NCI-H146 (cell line): ENCODE measurements around the gene LITAF.
"Not testable (repeated sequence)": the region's sequence is repeated elsewhere in the genome, so short reads cannot be mapped to it uniquely, and the experiment has no call there.

Experiments
- DNase-seq: peaks from one replicate; lab custom pipeline; 2025; lab: John Stamatoyannopoulos, UW

Gene LITAF

GRCh38 chr16:11515540-11516430, 70.9 kb downstream of the LITAF start:
- no peak for DNase-seq

DNA sequence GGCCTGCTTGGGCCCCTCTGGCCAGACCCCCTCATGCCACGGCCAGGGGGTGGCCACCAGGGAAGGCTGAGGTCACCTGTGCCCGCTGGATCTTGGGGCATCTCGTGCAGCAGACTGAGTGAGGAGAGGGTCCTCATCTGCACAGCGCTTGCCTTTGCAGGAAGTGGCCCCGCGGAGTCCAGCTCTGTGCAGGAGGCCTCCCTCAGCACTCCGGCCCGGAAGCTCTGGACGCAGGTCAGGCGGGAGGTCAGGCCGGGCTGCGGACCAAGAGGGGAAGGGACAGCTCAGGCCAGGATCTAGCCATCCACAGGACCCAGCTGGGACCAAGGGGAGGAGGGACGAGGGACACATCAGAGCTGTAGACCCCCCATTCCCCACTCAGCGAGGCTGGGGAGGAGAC, 72.4 kb downstream of the LITAF start:
- DNase-seq, result no peak

GRCh38 chr16:11513366-11513765, 73.4 kb downstream of the LITAF start:
- not testable (repeated sequence) for DNase-seq

- DNase-seq, result no peak
Measured at GRCh38 chr16:11511801-11512200, 74.9 kb downstream of the LITAF start.

GRCh38 chr16:11511328-11511727, 75.4 kb downstream of the LITAF start:
- DNase-seq, result no peak

DNA sequence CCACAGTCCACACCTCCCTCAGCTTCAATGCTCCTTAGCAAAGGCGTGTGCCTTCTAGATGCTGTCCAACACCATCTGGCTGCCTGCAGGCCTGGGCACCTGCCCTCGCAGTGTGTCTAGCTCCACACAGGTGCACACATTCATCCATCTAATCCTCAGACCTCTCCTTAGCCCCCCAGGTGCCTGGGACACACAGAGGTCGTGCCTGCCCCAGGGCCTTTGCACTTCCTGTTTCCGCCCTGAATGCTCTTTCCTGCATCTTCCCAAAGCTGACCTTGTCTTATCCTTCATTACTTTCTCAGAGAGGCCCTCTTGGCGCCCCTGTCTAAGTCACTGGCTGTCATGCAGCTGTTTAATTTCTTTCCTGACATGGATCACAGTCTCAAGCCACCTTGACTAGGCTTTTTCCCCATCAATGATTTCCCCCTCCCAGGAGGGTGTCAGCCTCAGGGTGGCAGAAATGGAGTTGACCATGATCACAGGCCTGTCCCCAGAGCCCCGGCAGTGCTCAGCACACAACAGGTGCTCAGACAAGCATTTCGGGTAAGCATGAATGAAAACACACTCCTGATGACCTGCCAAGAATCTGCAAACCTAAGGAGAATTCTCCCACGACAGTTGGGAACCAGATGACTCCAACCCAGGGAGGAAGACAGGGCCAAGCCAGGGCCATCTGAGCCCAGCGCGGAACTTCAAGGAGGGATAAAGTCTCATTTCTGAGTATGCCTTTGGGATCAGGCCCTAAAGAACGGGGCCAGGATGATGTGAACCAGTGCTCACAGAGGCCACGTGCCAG, 76.3 kb downstream of the LITAF start:
- DNase-seq, result no peak

DNA sequence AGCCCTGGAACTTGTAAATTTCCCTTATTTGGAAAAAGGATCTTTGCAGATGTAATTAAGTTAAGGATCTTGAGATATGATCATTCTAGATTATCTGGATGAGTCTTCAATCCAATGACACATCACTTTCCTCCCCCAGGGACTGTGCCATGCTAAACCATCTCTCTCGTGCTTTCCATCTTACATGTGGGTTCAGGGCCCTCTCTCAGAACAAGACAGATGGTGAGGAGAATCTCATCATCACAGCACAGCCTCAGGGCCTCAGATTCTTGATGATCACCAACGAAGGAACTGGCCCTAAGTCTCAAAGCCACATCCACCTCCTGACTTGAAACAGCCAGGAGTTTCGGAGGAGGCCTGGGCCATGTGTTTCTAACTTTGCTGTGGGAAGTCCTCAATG, 78.7 kb downstream of the LITAF start:
- DNase-seq, result no peak

GRCh38 chr16:11507350-11507749, 79.4 kb downstream of the LITAF start:
- DNase-seq, result no peak

DNA sequence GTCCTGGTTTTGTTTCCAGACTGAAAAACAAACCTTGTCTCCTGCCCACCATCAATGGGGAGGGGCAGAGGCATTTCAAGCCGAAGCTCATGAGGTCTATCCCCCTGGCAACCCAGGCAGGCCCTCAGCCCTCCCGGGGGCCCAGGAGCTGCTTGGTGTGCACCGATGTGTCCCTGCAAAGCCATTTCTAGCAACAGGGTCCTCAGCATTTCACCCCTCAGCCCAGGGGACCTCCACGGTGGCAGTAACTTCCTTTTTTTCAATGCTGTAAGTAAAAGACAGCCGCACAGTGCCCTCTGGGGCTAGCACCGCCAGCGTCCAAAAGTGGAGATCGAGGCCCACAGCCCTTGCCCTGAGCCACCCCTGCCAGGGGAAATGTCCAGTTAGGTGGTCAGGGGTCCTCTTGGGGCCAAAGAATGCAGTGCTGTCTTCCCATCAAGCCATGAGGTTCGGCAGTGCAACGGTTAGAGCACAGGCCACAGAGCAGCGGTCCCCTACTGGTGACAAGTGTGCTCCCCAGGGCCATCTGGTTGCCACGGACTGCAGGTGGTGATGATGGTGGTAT, 79.9 kb downstream of the LITAF start:
- DNase-seq, result no peak

- not testable (repeated sequence) for DNase-seq
Measured at GRCh38 chr16:11504261-11504660, 82.5 kb downstream of the LITAF start.

GRCh38 chr16:11503566-11503965, 83.2 kb downstream of the LITAF start:
- DNase-seq, result no peak

DNA sequence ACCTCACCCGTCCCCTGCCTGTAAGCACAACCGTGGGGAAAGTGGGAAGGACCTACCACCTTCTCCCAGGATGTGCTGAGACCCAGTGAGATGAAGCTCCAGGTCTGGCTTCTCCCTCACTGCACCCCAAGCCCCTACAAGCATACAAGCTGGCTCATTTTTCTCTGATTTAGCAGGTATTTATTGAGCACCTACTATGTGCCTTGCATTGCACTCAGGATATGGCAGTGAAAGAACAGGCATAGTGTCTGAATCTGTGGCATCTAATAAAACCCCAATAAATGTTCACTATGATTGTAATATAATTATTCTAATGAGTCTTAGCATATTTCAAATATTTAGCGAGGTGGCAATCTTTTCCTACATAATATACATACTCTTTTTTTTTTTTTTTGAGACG, 84.5 kb downstream of the LITAF start:
- no peak for DNase-seq

- DNase-seq, result no peak
Measured at GRCh38 chr16:11501632-11502031, 85.1 kb downstream of the LITAF start.

- no peak for DNase-seq
Measured at GRCh38 chr16:11500700-11501346, 85.9 kb downstream of the LITAF start.

DNA sequence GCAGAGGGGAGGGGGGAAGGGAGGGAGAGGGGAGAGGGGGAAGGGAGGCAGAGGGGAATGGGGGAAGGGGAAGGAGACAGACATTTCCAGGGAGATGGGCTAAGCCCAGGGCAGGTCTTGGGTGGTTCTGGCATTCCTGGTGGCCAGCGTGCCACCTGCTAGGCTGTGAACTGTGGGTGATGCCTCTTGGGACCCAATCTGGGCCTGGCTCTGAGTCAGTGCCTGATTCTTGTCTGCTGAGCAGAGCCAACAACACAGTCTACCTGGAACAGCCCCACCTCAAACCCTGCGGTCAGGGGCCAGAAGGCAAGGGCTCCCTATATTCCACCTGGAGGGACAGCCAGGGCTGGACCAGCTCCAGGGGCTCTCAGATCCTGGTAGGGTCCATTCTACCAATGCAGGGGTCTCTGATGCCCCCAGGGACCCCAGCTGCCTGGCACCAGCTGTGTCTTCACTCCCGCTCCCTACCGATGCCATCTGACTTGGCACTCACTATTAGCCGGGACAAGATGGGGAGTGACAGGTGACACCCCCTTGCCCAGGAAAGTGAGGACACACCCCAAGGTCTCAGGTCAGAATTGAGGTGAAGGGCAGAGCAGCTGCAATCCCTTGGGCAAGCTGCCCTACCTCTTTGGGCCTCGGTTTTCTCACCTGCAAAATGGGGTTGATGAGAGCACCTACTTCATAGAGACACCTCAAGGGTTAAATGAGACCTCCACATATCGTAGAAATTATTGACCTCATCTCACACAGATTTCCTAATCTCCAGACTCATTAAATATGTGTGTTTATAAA, 87.2 kb downstream of the LITAF start:
- DNase-seq, result no peak

- no peak for DNase-seq
Measured at GRCh38 chr16:11498683-11499082, 88.0 kb downstream of the LITAF start.

DNA sequence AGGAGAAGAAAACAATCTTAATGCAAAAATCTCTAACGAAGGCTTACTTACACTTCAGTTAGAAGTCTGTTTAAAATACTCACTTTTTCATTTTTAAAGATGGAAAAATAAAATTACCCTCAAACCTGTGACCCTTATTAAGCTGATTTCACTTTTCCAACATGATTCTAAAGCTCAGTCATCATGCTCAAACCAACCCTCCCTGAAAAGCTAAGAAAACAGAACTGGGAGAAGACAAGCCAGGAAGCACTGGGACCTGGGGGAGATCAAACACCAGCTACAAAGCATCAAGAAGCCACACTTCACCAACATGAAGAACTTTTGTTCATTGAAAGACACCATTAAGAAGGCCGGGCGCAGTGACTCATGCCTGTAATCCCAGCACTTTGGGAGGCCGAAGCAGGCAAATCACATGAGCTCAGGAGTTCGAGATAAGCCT, 88.8 kb downstream of the LITAF start:
- no peak for DNase-seq
